NCI-H345 treated with DMSO at 0.1 percent for 48 hours (cell line): ENCODE results near the gene PTPRN2.
"Not testable (repeated sequence)": the region's sequence is repeated elsewhere in the genome, so short reads cannot be mapped to it uniquely, and the experiment has no call there.

Experiments
- DNase-seq: peaks from one replicate; lab custom pipeline; 2025; ENCODE audit not compliant: unreplicated experiment; lab: John Stamatoyannopoulos, UW

Gene PTPRN2

GRCh38 chr7:157903710-157904109 is 683.9 kb downstream of the PTPRN2 start:
- DNase-seq, result no peak

- DNase-seq, result no peak
Measured at GRCh38 chr7:157903296-157903695, 684.3 kb downstream of the PTPRN2 start.

GRCh38 chr7:157901816-157902610 is 685.6 kb downstream of the PTPRN2 start:
- not testable (repeated sequence) for DNase-seq

GRCh38 chr7:157901166-157901565 is 686.5 kb downstream of the PTPRN2 start:
- DNase-seq, result no peak

GRCh38 chr7:157900556-157900955 is 687.1 kb downstream of the PTPRN2 start:
- DNase-seq, result no peak

- no peak for DNase-seq
Measured at GRCh38 chr7:157900011-157900410, 687.6 kb downstream of the PTPRN2 start.

GRCh38 chr7:157898802-157899505 is 688.7 kb downstream of the PTPRN2 start:
- no peak for DNase-seq

GRCh38 chr7:157898261-157898660 is 689.4 kb downstream of the PTPRN2 start:
- DNase-seq, result no peak

- DNase-seq, result no peak
Measured at GRCh38 chr7:157897681-157898080, 689.9 kb downstream of the PTPRN2 start.

GRCh38 chr7:157896774-157897555 is 690.7 kb downstream of the PTPRN2 start:
- DNase-seq, result no peak

GRCh38 chr7:157896376-157896675 is 691.3 kb downstream of the PTPRN2 start:
- DNase-seq, result not testable (repeated sequence)

GRCh38 chr7:157895520-157896375 is 691.9 kb downstream of the PTPRN2 start:
- DNase-seq, result no peak

GRCh38 chr7:157895098-157895497 is 692.5 kb downstream of the PTPRN2 start:
- DNase-seq, result not testable (repeated sequence)

- DNase-seq, result no peak
Measured at GRCh38 chr7:157893535-157894044, 694.0 kb downstream of the PTPRN2 start.

- no peak for DNase-seq
Measured at GRCh38 chr7:157892751-157893523, 694.7 kb downstream of the PTPRN2 start.

GRCh38 chr7:157890921-157891401 is 696.7 kb downstream of the PTPRN2 start:
- no peak for DNase-seq

GRCh38 chr7:157889480-157889879 is 698.1 kb downstream of the PTPRN2 start:
- peak; percentile 5 for DNase-seq

GRCh38 chr7:157888579-157888978 is 699.0 kb downstream of the PTPRN2 start:
- no peak for DNase-seq

GRCh38 chr7:157887400-157887799 is 700.2 kb downstream of the PTPRN2 start:
- DNase-seq, result no peak

GRCh38 chr7:157886711-157887110 is 700.9 kb downstream of the PTPRN2 start:
- DNase-seq, result no peak
